ENCODE measurements around the gene RGPD4.

DNA sequence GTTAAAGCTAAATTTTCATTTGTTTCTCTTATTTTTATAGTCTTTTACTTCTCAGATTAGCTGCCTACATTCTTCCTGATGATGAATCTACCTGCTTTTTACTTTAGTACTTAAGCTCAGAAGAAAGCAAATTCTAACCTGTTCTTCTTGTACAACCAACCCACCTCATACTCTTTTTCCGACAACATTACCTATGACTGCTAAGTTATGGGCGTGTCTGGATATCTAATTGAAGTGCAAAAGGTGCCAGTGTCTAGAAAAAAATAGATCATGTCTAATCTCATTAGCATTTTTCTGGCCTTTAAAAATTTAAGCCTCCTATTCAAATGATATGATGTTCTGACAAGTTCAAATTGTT lies 1.5 kb upstream of the RGPD4 start:
- TF ChIP-seq, protein P1, sequence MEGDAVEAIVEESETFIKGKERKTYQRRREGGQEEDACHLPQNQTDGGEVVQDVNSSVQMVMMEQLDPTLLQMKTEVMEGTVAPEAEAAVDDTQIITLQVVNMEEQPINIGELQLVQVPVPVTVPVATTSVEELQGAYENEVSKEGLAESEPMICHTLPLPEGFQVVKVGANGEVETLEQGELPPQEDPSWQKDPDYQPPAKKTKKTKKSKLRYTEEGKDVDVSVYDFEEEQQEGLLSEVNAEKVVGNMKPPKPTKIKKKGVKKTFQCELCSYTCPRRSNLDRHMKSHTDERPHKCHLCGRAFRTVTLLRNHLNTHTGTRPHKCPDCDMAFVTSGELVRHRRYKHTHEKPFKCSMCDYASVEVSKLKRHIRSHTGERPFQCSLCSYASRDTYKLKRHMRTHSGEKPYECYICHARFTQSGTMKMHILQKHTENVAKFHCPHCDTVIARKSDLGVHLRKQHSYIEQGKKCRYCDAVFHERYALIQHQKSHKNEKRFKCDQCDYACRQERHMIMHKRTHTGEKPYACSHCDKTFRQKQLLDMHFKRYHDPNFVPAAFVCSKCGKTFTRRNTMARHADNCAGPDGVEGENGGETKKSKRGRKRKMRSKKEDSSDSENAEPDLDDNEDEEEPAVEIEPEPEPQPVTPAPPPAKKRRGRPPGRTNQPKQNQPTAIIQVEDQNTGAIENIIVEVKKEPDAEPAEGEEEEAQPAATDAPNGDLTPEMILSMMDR (IDR thresholded peaks at IDR 0.05; ENCODE audit: low read length): no peak
- TF ChIP-seq EZH2 (optimal IDR thresholded peaks at IDR 0.05; ENCODE audit: low read depth, low read length) (no peak), EZH2phosphoT487 (IDR thresholded peaks at IDR 0.05; ENCODE audit: low read length) (no peak)
